Measurements from ENCODE around the gene KIAA0825.

DNA sequence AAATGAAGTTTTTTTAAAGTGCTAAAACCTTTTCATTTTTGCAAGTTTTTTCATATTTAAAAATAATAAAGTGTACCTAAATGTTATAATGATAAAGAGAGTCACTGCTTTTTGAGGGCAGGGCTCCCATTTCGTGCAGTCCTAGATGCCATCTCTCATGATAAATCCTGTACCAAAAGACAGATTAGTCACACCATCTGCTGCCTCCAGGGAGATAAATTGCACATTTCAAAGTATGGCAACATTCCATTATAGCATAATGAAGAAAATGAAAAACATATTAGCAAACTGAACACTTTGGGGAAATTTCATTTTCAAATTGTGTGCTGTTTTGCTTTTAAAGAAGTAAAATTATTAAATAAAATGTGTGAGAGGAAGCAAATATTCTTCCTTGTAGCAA lies 257.2 kb downstream of the KIAA0825 start:
- TF ChIP-seq EZH2 (IDR thresholded peaks at IDR 0.05; ENCODE audit: borderline replicate concordance, insufficient read depth, low read length, poor library complexity, severe bottlenecking) (no peak), POLR2AphosphoS5 (IDR thresholded peaks at IDR 0.05) (no peak), SMC3 (conservative IDR thresholded peaks at IDR 0.05; ENCODE audit: poor library complexity) (no peak), MXI1 (conservative IDR thresholded peaks at IDR 0.05; ENCODE audit: poor library complexity, severe bottlenecking) (no peak), EP300 (conservative IDR thresholded peaks at IDR 0.05; ENCODE audit: poor library complexity, severe bottlenecking) (no peak), RAD21 (conservative IDR thresholded peaks at IDR 0.05) (no peak)
- TF ChIP-seq, protein P1, sequence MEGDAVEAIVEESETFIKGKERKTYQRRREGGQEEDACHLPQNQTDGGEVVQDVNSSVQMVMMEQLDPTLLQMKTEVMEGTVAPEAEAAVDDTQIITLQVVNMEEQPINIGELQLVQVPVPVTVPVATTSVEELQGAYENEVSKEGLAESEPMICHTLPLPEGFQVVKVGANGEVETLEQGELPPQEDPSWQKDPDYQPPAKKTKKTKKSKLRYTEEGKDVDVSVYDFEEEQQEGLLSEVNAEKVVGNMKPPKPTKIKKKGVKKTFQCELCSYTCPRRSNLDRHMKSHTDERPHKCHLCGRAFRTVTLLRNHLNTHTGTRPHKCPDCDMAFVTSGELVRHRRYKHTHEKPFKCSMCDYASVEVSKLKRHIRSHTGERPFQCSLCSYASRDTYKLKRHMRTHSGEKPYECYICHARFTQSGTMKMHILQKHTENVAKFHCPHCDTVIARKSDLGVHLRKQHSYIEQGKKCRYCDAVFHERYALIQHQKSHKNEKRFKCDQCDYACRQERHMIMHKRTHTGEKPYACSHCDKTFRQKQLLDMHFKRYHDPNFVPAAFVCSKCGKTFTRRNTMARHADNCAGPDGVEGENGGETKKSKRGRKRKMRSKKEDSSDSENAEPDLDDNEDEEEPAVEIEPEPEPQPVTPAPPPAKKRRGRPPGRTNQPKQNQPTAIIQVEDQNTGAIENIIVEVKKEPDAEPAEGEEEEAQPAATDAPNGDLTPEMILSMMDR (IDR thresholded peaks at IDR 0.05; ENCODE audit: poor library complexity, severe bottlenecking), result no peak
- TF ChIP-seq, protein P2, sequence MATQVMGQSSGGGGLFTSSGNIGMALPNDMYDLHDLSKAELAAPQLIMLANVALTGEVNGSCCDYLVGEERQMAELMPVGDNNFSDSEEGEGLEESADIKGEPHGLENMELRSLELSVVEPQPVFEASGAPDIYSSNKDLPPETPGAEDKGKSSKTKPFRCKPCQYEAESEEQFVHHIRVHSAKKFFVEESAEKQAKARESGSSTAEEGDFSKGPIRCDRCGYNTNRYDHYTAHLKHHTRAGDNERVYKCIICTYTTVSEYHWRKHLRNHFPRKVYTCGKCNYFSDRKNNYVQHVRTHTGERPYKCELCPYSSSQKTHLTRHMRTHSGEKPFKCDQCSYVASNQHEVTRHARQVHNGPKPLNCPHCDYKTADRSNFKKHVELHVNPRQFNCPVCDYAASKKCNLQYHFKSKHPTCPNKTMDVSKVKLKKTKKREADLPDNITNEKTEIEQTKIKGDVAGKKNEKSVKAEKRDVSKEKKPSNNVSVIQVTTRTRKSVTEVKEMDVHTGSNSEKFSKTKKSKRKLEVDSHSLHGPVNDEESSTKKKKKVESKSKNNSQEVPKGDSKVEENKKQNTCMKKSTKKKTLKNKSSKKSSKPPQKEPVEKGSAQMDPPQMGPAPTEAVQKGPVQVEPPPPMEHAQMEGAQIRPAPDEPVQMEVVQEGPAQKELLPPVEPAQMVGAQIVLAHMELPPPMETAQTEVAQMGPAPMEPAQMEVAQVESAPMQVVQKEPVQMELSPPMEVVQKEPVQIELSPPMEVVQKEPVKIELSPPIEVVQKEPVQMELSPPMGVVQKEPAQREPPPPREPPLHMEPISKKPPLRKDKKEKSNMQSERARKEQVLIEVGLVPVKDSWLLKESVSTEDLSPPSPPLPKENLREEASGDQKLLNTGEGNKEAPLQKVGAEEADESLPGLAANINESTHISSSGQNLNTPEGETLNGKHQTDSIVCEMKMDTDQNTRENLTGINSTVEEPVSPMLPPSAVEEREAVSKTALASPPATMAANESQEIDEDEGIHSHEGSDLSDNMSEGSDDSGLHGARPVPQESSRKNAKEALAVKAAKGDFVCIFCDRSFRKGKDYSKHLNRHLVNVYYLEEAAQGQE (IDR thresholded peaks at IDR 0.05; ENCODE audit: borderline replicate concordance), result no peak
